Tibial nerve (tissue), 4 donors: ENCODE results near the gene ZNF182.
"Not testable (repeated sequence)": the region's sequence is repeated elsewhere in the genome, so short reads cannot be mapped to it uniquely, and the experiment has no call there.

Experiments
- EP300 ChIP-seq, 2 donors: sonication (generic); formaldehyde crosslinking; IDR thresholded peaks; one replicate each; pipeline ENCODE4 v1.6.1; 2017; ENCODE audit warnings: antibody characterized with exemption in 2 of 2, mild to moderate bottlenecking in 1 of 2
- POLR2A ChIP-seq, 2 donors: fragments of 450-650 bp; IDR thresholded peaks; one replicate each; pipeline ENCODE4 v1.6.1; 2017; ENCODE audit warnings: antibody characterized with exemption in 2 of 2, mild to moderate bottlenecking in 2 of 2, moderate library complexity in 2 of 2
- TF ChIP-seq, protein P1 (sequence below), 5 experiments: fragments of 200-600 bp in 3 of 5; fragments of 450-650 bp in 2 of 5; sonication (generic) in 3 of 5; IDR thresholded peaks; one replicate each; pipeline ENCODE4 v1.5.1; 2016 to 2019; ENCODE audit warnings: antibody characterized with exemption in 5 of 5, mild to moderate bottlenecking in 3 of 5, moderate library complexity in 2 of 5

DNA sequence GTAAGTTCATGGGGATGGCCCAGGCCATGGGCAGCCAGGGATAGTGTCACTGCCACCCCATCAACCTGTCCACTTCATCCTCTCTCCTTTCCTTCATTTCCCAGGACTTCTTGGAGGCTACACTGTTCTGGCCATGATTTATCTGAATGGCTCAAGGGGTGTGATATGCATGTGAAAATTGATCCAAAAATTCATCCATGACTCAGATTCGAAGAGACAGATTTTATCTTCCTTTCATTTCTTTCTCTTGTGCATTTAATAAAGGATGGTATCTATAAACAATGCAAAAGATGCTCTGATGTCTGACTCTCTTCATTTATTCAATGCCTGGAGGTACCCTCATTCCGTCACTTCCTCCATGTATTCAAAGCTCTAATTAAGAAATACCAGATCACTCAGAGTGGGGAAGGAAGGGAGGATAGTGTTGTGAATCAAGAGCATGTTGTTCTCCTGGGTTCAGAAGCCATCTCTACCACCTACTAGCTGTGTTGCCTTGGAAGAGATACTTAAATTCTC is 5.7 kb upstream of the ZNF182 start:
- TF ChIP-seq, protein P1, sequence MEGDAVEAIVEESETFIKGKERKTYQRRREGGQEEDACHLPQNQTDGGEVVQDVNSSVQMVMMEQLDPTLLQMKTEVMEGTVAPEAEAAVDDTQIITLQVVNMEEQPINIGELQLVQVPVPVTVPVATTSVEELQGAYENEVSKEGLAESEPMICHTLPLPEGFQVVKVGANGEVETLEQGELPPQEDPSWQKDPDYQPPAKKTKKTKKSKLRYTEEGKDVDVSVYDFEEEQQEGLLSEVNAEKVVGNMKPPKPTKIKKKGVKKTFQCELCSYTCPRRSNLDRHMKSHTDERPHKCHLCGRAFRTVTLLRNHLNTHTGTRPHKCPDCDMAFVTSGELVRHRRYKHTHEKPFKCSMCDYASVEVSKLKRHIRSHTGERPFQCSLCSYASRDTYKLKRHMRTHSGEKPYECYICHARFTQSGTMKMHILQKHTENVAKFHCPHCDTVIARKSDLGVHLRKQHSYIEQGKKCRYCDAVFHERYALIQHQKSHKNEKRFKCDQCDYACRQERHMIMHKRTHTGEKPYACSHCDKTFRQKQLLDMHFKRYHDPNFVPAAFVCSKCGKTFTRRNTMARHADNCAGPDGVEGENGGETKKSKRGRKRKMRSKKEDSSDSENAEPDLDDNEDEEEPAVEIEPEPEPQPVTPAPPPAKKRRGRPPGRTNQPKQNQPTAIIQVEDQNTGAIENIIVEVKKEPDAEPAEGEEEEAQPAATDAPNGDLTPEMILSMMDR (IDR thresholded peaks at IDR 0.05): not testable (repeated sequence)
- not testable (repeated sequence) for TF ChIP-seq EP300, POLR2A (IDR thresholded peaks at IDR 0.05)
